GM21529 (cell line): ENCODE measurements around the gene MMD.
"Not testable (repeated sequence)": the region's sequence is repeated elsewhere in the genome, so short reads cannot be mapped to it uniquely, and the experiment has no call there.

Source experiments
- ATAC-seq: cut with Tn5 transposase; IDR thresholded peaks from one replicate; pipeline ENCODE4 v1.9.1; 2021; ENCODE audit not compliant: unreplicated experiment

The MMD gene, protein sequence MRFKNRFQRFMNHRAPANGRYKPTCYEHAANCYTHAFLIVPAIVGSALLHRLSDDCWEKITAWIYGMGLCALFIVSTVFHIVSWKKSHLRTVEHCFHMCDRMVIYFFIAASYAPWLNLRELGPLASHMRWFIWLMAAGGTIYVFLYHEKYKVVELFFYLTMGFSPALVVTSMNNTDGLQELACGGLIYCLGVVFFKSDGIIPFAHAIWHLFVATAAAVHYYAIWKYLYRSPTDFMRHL

DNA sequence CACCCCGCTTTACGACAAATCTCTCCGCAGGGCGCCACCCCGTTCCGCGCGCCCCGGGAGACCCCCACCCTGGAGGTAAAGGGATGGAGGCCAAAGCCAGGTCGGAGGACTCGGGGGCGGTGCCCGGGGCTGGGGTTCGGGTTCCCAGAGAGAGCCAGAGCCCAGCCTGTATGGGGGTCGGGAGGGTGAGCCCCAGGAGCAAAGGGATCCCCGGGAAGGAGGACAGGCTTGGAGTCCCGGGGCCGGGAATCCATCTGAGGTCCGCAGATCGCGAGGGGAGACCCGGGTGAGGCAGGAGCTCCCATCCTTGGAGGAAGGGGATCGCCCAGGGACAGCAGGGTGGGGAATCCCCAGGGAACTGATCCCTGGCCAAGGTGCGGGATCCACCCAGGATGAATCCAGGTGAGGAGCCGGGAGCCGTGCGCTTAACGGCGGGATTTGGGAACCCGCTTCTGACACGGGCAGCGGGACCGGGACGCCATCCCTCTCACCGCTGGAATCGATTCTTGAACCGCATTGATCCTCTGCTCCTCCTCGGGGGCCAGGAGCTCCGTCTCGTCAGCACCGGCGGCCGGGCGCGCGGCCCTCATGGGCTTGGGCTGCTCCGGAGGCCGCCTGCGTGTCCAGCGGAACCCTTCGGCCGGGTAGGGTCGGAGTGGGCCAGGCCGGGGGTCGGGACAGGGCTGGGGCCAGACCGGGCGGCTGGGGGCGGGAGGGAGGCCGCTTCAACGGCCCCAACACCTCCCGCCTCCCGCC is at the start of gene MMD:
Gene MMD, minus strand, starts transcription at position 657 of the 756 bp plus-strand sequence. Its CDS starts 140 bp downstream, at position 517.
- peak; percentile 26 for ATAC-seq

DNA sequence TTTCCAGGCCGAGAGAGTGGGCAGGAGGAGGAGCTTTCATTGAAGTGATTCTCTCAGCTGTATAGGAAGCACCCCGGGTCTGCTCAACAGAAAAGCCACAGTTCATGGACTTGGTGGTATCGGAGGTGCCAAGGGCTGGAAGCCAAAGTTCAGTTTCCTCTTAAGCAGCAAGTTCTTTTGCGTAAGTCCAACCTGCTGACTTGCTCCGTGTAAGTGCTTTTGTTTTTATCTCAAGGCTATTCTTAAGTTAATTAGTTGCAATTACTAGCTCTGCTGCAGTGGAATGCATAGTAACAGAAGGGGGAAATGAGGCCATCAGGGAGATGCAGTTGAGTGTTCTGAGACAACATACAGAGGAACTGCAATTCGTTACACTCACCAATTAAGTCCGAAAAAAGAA is 45.0 kb upstream of the MMD start:
- no peak for ATAC-seq

DNA sequence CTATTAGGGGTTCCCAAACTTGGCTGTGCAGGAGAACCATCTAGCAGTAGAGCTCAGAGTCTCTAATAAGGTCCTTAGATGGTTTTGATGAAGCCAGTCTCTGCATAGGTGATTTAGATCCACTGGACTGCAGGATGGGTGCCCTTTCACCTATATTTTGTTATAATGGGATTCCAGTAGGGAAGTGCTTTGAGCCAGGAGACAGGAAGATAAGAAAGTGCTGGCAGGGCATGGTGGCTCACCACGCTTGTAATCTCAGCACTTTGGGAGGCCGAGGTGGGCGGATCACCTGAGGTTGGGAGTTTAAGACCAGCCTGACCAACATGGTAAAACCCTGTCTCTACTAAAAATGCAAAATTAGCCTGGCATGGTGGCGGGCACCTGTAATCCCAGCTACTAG is 44.1 kb upstream of the MMD start:
- not testable (repeated sequence) for ATAC-seq

DNA sequence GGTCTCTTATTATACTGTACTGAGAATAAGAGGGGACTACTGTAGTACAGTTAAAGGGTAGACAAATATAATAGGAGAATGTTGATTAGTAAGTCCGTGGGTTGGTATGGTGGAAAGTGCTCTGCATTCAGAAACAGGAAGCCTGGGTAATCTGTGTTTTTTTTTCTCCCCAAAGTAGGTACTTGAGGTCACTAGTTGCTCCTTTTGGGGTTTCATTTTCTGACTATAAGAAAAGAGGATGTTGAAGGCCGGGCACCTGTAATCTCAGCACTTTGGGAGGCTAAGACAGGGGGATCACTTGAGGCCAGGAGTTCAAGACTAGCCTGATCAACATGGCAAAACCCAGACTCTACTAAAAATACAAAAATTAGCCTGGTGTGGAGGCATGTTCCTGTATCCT is 42.0 kb upstream of the MMD start:
- ATAC-seq, result peak; percentile 69

DNA sequence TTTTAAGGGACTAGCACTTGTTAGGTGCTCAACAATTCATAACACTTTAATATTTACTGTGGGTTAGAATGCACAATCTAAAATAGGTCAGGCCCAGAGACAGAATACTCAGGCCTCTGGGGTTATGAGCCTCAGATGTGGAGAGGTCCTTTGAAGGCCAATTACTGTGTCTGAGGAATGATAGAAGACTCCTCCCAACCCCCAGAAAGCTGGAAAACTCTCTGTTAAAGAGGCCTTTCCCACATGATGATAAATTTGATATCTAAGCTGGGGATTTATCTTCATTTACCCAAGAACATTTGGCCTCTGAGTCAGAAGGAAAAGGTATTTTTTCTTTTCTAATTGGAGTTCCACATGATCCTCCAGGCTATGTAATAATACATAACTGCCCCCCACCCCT is 41.1 kb upstream of the MMD start:
- no peak for ATAC-seq

DNA sequence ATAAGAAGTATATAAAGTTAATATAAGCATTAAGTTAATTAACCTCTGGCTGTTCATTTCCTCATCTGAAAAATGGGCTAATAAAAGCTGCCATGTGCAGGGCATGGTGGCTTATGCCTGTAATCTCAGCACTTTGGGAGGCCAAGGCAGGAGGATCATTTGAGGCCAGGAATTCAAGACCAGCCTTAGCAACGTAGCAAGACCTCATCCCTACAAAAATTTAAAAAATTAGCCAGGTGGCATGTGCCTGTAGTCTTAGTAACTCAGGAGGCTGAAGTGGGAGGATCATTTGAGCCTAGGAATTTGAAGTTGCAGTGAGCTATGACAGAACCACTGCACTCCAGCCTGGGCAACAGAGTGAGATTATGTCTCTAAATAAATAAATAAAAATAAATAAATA is 40.6 kb upstream of the MMD start:
- no peak for ATAC-seq

DNA sequence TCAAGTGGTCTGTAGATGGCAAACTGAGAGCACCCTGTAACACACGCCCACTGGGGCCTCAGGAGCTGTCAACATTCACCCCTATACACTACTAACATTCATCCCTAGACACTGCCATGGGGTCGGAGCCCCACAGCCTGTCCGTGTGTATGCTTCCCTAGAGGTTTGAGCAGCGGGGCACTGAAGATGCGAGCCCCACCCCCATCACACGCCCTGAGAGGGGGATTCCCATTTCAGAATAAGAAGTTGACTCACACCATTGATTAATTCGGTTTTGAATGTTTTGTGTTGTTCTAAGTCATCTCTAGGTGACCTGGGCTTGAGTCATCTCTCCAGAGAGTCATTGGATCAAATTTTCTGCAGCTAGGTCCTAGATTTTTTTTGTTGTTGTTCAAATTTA is 37.3 kb upstream of the MMD start:
- no peak for ATAC-seq

DNA sequence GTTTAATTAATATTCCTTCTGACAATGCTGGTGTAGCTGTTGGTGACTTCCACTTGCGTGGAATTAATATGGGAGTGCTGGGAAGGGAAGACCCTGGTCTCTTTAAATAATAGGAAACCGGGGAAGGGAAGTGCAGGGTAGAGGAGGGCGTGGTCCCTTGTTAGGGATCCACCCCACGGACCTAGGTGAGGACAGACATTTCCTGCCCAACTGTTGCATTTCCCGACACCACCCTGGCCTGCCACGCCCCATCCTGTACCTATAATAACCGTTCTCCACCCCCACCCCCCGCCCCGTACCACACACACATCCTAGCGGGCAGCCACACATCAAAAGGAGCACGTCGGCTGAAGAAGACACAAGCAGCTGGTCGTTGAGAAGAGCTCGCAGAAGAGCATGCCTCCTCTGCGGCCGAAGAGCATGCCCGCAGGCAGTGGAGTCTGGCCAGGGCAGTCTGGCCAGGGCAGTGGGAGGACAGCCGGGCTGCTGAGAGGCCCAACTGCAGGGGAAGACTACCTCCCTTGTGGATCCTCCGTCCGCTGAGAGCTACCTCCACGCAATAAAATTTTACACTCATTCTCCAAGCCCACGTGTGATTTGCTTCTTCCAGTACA is 36.8 kb upstream of the MMD start:
- no peak for ATAC-seq

DNA sequence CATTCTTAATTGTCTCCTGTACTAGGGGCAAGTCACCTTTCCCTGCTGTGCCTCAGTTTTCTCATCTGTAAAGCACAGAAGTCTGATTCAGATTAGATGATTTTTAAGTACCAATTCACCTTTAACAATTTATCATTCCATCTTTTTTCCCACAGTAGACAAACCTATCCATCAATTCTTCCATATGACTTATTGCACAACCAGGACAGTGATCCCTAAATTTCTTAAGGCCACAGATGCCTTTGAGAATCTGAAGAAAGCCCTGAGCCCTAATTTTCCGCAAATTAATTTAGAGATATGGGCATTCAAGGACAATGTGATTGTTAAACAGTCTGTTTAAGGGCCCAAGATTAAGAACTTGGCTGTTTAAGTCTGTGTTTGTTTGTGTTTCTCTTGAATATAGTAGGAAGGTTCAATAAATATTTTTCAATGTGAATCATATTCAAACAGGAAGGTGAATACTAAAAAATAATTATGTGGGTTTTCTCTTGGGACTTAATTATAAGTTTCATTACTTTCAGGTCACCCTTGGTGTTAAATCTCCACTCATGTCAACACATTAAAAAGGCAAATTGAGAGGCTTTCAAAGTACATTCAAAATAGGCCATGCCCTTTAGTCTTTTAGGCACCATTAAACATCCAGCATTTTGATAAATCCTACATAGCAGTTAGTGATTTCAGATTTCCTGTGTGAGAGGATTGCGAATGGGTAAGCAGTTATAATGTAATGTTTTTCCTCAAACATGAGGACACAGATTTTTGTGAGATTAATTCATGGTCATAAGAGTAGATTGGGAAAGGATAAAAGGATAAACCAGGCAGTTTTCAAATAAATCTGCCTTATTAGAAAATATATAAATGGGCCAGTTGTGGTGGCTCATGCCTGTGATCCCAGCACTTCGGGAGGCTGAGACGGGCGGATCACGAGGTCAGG is 34.9 kb upstream of the MMD start:
- no peak for ATAC-seq

DNA sequence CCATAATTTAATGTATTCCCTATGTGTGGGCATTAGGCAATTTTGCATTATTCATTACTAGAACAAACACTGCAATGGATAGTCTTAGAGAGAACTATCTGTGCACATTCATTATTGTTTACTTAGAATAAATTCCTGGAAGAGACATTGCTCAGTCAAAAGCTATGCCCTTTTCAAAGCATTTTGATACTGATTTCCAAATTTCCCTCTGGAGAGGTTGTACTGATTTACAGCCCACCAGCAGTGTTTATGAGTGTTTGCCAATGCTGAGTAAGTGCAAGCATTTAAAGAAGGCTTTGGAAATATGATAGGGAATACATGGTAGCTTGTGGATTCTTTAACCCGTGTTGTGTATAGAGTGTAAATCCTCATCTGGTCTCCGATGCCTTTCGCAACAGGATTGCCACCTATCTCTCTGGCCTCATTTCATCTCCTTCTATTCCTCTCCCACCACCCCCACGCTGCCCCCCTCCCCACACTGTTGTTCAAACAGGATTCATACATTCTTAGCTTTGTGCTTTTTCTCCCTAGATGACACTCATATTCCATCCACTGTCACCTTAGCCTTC is 33.4 kb upstream of the MMD start:
- no peak for ATAC-seq

DNA sequence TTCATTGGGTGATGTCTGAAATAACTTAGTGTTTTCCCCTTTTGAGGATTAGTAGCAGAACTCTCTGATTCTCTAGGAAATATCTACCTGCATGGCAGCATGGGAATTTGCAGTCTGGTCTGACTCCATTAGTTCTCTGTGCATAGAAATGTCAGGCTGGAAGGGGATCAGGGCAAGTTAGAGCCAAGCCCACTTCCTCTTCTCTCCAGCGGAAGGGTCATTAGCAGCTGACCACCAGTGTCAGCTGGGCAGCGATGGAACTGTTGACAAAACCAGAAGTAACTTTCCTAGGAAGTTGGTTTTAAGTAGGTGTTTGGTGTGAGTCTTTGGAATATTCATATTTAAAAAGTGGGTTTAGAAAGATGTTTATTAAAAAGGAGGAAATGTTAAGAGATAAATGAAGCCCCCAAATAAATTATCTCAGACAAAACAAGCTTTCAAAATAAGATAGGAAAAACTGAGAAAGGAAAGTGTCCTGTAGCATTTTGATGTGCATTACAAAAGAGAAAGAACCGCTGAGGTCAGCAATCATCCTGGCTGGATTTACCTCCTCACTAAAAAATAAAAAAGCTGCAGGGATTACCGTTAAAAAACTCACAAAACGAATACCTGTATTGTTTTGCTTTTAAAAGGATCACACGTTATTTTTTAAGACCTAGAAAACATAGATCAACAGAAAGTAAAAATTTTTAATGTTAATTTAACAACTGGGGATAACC is 32.4 kb upstream of the MMD start:
- no peak for ATAC-seq

DNA sequence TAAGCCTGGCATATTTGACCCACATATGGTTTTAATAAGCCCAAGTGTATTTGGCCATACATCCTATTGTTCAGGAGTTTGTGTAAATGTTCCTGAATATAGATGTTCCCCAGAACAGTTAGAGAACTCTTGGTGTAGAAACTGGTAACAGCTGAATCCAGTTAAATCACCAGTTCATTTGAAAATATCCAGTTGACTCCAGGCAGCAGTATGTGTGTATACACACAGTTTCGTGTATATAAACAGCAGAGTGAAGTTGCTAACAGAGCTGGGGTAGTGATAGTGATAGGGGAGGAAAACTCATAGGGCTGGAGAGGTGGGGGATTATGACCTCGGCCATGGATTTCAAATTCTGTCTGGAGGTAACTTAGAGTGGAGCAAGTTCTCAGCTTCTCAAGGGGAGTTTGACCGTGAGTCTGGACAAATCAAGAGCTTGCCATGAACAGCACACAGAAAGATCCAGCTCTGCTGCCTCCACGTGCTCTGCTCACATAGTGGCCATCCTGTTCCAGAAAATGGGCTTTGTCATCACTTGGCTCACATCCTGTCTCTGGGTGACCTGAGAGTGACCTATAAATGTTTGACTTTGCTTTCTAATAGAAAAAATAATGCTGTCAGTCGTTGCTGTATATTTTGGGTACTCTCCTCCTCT is 30.6 kb upstream of the MMD start:
- peak; percentile 52 for ATAC-seq

DNA sequence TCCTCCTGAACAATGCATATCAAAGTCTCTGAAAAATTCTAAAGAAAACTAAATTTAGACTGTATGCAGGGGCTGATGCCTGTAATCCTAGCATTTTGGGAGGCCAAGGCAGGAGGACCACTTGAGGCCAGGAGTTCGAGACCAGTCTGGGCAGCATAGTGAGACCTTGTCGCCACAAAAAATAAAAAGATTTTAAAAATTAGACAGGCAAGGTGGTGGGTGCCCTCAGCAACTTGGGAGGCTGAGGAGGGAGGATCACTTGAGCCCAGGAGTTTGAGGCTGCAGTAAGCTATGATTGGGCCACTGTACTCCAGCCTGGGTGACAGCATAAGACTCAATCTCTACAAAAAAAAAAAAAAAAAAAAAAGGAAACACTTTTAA is 30.1 kb upstream of the MMD start:
- ATAC-seq, result no peak

DNA sequence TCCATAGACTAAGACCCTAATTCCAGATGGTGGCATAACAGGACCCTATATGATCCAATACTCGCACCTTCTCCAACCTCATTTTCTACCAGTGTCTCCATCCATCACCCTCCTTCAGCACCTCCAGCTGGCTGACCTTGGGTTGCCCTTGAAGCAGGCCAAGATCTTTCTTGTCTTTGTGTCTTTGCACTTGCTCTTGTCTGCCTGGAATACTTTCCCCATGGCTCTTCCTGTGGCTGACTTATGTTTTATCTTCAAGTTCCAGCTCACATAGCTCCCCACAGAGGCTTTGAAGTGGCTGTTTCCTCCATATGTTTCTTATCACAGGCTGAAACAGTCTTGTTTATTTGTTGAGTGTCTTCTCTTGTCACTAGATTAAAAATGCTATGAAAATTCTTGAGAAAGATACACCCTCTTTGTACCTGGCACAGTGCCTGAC is 29.6 kb upstream of the MMD start:
- ATAC-seq, result no peak

DNA sequence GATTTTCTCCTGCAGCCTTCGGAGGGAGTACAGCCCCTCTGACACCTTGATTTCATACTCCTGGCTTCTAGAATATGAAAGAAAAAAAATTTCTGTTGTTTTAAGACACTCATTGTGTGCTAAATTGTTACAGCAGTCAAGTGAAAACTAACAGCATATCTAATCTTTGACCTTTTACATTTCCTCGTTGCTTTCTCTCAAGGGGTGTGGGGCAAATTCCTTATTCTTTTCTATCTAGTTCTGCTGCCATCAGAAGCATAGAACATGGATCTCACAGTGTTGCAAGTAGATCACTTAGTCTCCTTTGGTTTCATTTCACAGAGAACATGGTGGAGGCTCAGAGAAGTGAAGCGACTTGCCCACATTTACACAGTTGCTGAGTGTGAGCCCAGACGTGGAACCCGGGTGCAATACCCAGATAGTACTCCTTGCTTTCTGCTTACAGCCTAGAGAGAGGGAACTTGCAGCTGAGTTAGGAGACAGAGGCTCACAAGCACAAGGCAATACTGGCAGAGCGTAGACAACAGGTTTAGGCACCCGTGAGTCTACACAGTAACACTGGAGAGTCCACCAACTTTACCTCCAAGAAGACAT is 28.7 kb upstream of the MMD start:
- ATAC-seq, result no peak

DNA sequence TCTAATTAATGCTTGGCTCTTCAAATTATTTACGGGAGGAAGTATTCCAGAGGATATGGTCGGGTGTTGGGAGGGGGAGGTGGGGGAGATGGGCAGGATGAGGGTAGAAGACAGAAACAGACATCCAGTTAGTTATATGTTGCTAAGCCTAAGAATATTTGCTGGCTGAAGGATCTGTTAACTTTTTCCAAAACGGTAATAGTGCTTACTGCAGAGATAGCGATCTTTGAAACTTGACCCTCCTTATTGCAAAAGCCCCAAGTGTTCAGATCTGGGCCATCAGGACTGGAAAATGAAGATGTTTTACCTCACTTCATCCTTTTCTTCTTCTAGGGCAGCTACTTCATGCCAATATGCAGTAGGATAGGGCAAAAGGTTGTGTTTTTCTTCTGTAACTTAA is 27.0 kb upstream of the MMD start:
- no peak for ATAC-seq

DNA sequence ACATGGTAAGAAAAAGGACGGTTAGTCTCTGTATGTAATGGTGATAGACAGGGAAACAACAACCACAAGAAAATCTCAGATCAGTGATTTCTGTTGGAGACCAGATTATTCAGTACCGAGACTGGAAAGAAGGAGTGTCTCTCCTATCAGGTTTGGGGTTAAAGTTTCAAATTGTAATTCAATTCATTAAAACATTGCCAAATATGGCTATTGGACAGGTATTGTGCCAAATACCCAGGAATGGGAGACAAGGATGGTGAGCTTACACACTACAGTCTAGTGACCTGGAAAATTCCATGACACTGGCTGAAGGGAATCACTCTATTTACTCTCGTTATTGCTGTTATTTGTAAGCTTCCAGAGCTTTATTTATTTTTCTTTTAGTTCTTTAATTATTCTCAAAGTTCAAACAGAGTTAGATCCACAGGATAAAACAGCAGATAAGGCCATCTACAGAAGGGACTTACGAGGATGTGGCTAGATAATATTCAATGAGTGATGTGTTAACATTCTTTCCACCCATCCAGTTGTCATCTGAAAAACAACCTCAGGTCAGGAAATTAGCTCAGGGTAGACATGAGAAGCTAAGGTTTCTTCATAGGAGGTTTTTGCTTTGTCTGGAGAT is 25.1 kb upstream of the MMD start:
- ATAC-seq, result no peak

DNA sequence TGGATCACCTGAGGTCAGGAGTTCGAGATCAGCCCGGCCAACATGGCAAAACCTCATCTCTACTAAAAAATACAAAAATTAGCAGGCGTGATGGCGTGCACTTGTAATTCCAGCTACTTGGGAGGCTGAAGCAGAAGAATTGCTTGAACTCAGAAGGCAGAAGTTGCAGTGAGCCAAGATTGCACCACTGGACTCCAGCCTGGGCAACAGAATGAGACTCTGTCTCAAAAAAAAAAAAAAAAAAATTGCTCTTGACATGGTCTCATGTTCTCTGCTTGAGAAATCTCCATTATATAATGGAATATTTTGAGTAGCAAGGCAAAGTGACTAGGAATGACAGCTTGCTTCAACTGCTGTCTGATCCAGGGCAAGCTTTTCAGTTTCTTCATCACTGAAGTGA is 24.4 kb upstream of the MMD start:
- not testable (repeated sequence) for ATAC-seq
